Measurements from ENCODE around the gene MTA3.

DNA sequence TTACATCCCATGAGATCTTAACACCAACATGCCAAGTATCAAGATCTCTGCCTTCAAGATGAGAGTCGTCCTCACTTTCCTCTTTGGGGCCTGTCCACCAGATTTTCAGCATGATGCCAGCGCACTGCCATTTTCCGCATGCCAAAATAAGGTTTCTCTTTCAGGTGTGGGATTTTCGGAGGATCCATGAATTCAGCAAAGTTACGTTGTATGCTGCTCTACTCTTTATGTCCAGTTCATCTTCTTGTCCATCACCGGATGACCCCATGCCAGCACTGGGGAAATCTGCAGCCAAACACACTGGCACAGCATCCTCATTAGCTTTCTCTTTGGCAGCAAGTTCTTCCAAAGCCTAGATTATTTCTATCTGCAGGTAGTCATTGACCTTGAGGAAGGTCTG, 228.8 kb downstream of the MTA3 start:
- no peak for TF ChIP-seq FOXM1 (IDR thresholded peaks at IDR 0.05; ENCODE audit: borderline replicate concordance, low read depth)
- no peak for TF ChIP-seq NFIC (IDR thresholded peaks at IDR 0.05)
- TF ChIP-seq TAF1 (IDR thresholded peaks at IDR 0.05; ENCODE audit: low read depth) = no peak
- TF ChIP-seq TCF12 (IDR thresholded peaks at IDR 0.05; ENCODE audit: low read depth) = no peak
- TF ChIP-seq, protein P1, sequence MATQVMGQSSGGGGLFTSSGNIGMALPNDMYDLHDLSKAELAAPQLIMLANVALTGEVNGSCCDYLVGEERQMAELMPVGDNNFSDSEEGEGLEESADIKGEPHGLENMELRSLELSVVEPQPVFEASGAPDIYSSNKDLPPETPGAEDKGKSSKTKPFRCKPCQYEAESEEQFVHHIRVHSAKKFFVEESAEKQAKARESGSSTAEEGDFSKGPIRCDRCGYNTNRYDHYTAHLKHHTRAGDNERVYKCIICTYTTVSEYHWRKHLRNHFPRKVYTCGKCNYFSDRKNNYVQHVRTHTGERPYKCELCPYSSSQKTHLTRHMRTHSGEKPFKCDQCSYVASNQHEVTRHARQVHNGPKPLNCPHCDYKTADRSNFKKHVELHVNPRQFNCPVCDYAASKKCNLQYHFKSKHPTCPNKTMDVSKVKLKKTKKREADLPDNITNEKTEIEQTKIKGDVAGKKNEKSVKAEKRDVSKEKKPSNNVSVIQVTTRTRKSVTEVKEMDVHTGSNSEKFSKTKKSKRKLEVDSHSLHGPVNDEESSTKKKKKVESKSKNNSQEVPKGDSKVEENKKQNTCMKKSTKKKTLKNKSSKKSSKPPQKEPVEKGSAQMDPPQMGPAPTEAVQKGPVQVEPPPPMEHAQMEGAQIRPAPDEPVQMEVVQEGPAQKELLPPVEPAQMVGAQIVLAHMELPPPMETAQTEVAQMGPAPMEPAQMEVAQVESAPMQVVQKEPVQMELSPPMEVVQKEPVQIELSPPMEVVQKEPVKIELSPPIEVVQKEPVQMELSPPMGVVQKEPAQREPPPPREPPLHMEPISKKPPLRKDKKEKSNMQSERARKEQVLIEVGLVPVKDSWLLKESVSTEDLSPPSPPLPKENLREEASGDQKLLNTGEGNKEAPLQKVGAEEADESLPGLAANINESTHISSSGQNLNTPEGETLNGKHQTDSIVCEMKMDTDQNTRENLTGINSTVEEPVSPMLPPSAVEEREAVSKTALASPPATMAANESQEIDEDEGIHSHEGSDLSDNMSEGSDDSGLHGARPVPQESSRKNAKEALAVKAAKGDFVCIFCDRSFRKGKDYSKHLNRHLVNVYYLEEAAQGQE (IDR thresholded peaks at IDR 0.05; ENCODE audit: low read depth) = no peak
- TF ChIP-seq, protein P2, sequence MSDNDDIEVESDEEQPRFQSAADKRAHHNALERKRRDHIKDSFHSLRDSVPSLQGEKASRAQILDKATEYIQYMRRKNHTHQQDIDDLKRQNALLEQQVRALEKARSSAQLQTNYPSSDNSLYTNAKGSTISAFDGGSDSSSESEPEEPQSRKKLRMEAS (IDR thresholded peaks at IDR 0.05) = no peak
- no peak for TF ChIP-seq EP300 (IDR thresholded peaks at IDR 0.05; ENCODE audit: borderline replicate concordance)
- no peak for TF ChIP-seq ZBTB7A (IDR thresholded peaks at IDR 0.05; ENCODE audit: low read depth)
- no peak for TF ChIP-seq EGR1 (IDR thresholded peaks at IDR 0.05)
- TF ChIP-seq CEBPB (IDR thresholded peaks at IDR 0.05) = no peak
- no peak for TF ChIP-seq RAD21 (IDR thresholded peaks at IDR 0.05; ENCODE audit: low read depth)
- no peak for TF ChIP-seq CREB1 (IDR thresholded peaks at IDR 0.05; ENCODE audit: low read depth)
- TF ChIP-seq TEAD4 (IDR thresholded peaks at IDR 0.05) = no peak
- TF ChIP-seq, protein P3, sequence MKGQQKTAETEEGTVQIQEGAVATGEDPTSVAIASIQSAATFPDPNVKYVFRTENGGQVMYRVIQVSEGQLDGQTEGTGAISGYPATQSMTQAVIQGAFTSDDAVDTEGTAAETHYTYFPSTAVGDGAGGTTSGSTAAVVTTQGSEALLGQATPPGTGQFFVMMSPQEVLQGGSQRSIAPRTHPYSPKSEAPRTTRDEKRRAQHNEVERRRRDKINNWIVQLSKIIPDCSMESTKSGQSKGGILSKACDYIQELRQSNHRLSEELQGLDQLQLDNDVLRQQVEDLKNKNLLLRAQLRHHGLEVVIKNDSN (IDR thresholded peaks at IDR 0.05) = no peak
